ENCODE results near the gene TFDP1.

TFDP1 gene

DNA sequence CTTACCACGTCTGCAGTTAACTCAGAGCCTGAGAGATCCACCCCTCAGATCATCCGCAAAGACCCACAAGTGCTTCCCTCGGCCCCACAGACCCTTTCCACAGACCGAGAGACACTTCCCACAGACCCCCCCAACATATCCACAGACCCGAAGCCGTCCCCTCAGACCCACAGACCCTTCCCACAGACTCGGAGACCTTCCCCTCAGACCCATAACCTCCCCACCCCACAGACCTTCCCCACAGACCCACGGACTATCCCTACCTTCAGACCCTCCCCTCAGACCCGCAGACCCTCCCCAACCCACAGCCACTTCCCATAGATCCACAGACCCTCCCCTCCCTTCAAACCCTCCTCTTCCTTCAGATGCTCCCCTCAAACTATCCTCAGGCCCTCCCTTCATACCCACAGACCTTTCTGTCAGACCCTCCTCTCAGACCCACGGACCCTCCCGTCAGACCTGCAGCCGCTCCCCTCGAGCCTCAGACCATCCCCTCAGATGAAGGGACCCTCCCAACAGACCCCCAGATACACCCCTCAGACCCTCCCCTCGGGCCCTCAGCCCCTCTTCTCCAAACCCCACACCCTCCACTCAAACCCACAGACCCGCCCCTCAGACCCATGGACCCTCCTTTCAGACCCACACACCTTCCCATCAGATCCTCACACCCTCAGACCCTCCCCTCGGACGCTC, 20.1 kb upstream of the TFDP1 start:
- TF ChIP-seq TAF1 (IDR thresholded peaks at IDR 0.05; ENCODE audit: borderline replicate concordance, insufficient read depth, low read length) (no peak), POLR2AphosphoS5 (IDR thresholded peaks at IDR 0.05; ENCODE audit: low read depth, low read length) (no peak)
- TF ChIP-seq, protein P1, sequence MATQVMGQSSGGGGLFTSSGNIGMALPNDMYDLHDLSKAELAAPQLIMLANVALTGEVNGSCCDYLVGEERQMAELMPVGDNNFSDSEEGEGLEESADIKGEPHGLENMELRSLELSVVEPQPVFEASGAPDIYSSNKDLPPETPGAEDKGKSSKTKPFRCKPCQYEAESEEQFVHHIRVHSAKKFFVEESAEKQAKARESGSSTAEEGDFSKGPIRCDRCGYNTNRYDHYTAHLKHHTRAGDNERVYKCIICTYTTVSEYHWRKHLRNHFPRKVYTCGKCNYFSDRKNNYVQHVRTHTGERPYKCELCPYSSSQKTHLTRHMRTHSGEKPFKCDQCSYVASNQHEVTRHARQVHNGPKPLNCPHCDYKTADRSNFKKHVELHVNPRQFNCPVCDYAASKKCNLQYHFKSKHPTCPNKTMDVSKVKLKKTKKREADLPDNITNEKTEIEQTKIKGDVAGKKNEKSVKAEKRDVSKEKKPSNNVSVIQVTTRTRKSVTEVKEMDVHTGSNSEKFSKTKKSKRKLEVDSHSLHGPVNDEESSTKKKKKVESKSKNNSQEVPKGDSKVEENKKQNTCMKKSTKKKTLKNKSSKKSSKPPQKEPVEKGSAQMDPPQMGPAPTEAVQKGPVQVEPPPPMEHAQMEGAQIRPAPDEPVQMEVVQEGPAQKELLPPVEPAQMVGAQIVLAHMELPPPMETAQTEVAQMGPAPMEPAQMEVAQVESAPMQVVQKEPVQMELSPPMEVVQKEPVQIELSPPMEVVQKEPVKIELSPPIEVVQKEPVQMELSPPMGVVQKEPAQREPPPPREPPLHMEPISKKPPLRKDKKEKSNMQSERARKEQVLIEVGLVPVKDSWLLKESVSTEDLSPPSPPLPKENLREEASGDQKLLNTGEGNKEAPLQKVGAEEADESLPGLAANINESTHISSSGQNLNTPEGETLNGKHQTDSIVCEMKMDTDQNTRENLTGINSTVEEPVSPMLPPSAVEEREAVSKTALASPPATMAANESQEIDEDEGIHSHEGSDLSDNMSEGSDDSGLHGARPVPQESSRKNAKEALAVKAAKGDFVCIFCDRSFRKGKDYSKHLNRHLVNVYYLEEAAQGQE (IDR thresholded peaks at IDR 0.05; ENCODE audit: insufficient read depth in 1 of 2, low read depth in 2 of 2, low read length in 2 of 2): no peak

DNA sequence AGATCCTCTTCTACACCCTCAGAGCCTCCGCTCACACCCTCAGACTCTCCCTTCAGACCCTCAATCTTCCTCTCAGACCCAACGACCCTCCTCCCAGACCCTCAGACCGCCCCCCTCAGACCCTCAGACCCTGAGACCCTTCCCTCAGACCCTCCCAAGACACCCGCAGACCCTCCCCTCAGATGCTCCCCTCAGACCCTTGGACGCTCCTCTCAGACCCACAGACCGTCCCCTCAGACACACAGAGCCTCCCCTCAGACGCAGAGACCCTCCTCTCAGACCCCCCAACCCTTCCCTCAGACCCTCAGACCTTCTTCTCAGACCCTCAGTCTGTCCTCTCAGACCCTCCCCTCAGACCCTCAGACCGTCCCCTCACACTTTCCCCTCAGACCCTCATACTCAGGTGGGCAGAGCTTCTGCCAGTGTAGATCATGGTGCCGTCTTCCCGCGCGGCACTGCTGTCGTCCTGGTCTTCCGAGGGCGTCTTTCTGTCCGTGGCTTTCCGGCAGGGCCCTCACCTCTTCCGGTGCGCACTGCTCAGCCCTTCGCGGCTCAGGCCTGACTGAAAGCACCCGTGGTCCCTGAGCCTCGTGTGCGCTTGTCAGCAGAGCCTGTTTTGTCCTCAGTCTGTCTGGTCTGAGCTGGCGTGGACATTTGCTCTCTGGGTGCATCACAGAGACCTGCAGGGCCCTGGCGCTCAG, 18.9 kb upstream of the TFDP1 start:
- TF ChIP-seq SIN3A (IDR thresholded peaks at IDR 0.05; ENCODE audit: borderline replicate concordance, insufficient read depth, low read length) (no peak), FOXP2 (optimal IDR thresholded peaks at IDR 0.05; ENCODE audit: borderline replicate concordance, extremely low read depth, extremely low read length, insufficient read depth) (no peak), POLR2AphosphoS5 (IDR thresholded peaks at IDR 0.05; ENCODE audit: low read depth, low read length) (no peak), TAF1 (IDR thresholded peaks at IDR 0.05; ENCODE audit: borderline replicate concordance, insufficient read depth, low read length) (no peak)
- TF ChIP-seq, protein P1 (IDR thresholded peaks at IDR 0.05; ENCODE audit: insufficient read depth in 1 of 2, low read depth in 2 of 2, low read length in 2 of 2): no peak

DNA sequence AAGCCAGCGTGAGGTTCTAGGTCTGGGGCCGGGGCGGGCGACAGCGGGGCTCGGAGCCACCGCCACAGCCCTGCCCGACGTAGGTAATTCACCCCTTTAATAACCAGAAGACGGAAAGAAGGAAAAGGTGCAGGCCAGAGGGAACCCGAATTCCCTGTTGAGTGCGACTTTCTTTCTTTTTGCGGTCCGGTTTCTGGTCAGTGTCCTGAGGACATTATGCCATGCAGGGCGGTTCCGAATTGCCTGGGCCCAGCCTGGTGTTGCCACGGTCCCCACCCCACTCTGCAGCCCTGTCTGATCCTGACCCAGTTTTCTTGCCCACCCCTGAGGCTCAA, 18.4 kb upstream of the TFDP1 start:
- TF ChIP-seq FOXP2 (optimal IDR thresholded peaks at IDR 0.05; ENCODE audit: borderline replicate concordance, extremely low read depth, extremely low read length, insufficient read depth) (no peak), SIN3A (IDR thresholded peaks at IDR 0.05; ENCODE audit: borderline replicate concordance, insufficient read depth, low read length) (no peak), POLR2AphosphoS5 (IDR thresholded peaks at IDR 0.05; ENCODE audit: low read depth, low read length) (no peak), TAF1 (IDR thresholded peaks at IDR 0.05; ENCODE audit: borderline replicate concordance, insufficient read depth, low read length) (no peak)
- TF ChIP-seq, protein P1 (IDR thresholded peaks at IDR 0.05; ENCODE audit: insufficient read depth in 1 of 2, low read depth in 2 of 2, low read length in 2 of 2): no peak

DNA sequence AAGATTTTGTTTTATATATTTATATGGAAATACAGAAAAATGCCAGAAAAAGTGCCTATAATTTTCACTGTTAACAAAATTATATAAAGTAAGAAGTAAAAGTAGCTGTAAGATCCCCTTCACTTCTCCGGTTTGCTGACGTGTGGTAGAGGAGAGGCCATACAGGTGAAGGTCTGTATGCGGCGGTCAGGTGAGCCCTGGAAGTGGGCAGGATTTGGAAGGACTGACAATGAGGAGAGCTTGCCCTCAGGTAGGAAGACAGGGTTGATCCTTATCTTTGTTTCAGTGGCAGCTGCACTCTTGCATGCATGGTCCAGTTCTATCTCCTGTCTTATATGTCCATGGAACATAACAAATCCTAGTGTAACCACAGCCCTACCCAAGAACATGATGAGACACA, 16.9 kb upstream of the TFDP1 start:
- TF ChIP-seq POLR2AphosphoS5 (IDR thresholded peaks at IDR 0.05; ENCODE audit: low read depth, low read length) (no peak), SIN3A (IDR thresholded peaks at IDR 0.05; ENCODE audit: borderline replicate concordance, insufficient read depth, low read length) (no peak), FOXP2 (optimal IDR thresholded peaks at IDR 0.05; ENCODE audit: borderline replicate concordance, extremely low read depth, extremely low read length, insufficient read depth) (no peak), TAF1 (IDR thresholded peaks at IDR 0.05; ENCODE audit: borderline replicate concordance, insufficient read depth, low read length) (no peak)
- TF ChIP-seq, protein P1 (IDR thresholded peaks at IDR 0.05; ENCODE audit: insufficient read depth in 1 of 2, low read depth in 2 of 2, low read length in 2 of 2): no peak

Measured in PFSK-1 (cell line).